KOPT-K1 (cell line): ENCODE data around the gene TFAP2A.

Experiments
- H3K27ac ChIP-seq: fragments of 200-600 bp; sonication (generic); 2 replicates; pipeline ENCODE4 v1.5.1; 2016; ENCODE audit warnings: antibody characterized with exemption, mild to moderate bottlenecking, low read depth, low read length; ENCODE audit not compliant: poor library complexity, severe bottlenecking
- H3K36me3 ChIP-seq: fragments of 200-600 bp; sonication (generic); 2 replicates; pipeline ENCODE4 v1.5.1; 2017; ENCODE audit warnings: antibody characterized with exemption, mild to moderate bottlenecking, low read length, moderate library complexity; ENCODE audit not compliant: insufficient read depth
- H3K9me3 ChIP-seq: fragments of 200-600 bp; sonication (generic); 2 replicates; pipeline ENCODE4 v1.5.1; 2017; ENCODE audit warnings: antibody characterized with exemption, low read length, mild to moderate bottlenecking; ENCODE audit not compliant: insufficient read depth, poor library complexity, severe bottlenecking

The TFAP2A gene

GRCh38 chr6:10437891-10438290 lies 23.0 kb upstream of the TFAP2A start:
- Histone ChIP-seq H3K9me3 (no peaks in the 10 kb centered on the region), H3K36me3 (no peaks in the 10 kb centered on the region), H3K27ac (no peak overlapping the region)

- H3K27ac ChIP-seq = no peak overlapping the region
- no peaks in the 10 kb centered on the region for H3K36me3 ChIP-seq
- no peaks in the 10 kb centered on the region for H3K9me3 ChIP-seq
These were observed 19.4 kb upstream of the TFAP2A start for GRCh38 chr6:10434235-10434634.

GRCh38 chr6:10433322-10433721 lies 18.4 kb upstream of the TFAP2A start:
- Histone ChIP-seq H3K36me3 (no peaks in the 10 kb centered on the region), H3K9me3 (no peaks in the 10 kb centered on the region), H3K27ac (no peak overlapping the region)

GRCh38 chr6:10431423-10432164 lies 16.7 kb upstream of the TFAP2A start:
- H3K36me3 ChIP-seq = no peaks in the 10 kb centered on the region
- H3K27ac ChIP-seq = no peak overlapping the region
- H3K9me3 ChIP-seq = no peaks in the 10 kb centered on the region

GRCh38 chr6:10429638-10430427 lies 15.0 kb upstream of the TFAP2A start:
- H3K36me3 ChIP-seq = no peaks in the 10 kb centered on the region
- H3K27ac ChIP-seq = no peak overlapping the region
- H3K9me3 ChIP-seq = no peaks in the 10 kb centered on the region

GRCh38 chr6:10426781-10427279 lies 12.0 kb upstream of the TFAP2A start:
- Histone ChIP-seq H3K36me3 (no peaks in the 10 kb centered on the region), H3K9me3 (no peaks in the 10 kb centered on the region), H3K27ac (no peak overlapping the region)

- peaks cover 2% of the 10 kb centered on the region for H3K9me3 ChIP-seq
- H3K36me3 ChIP-seq = no peaks in the 10 kb centered on the region
- H3K27ac ChIP-seq = no peak overlapping the region
These were observed 11.3 kb upstream of the TFAP2A start for GRCh38 chr6:10425975-10426780.

GRCh38 chr6:10425176-10425974 lies 10.5 kb upstream of the TFAP2A start:
- Histone ChIP-seq H3K36me3 (no peaks in the 10 kb centered on the region), H3K9me3 (peaks cover 6% of the 10 kb centered on the region), H3K27ac (no peak overlapping the region)

- Histone ChIP-seq H3K36me3 (no peaks in the 10 kb centered on the region), H3K27ac (no peak overlapping the region), H3K9me3 (peaks cover 6% of the 10 kb centered on the region)
These were observed 9.2 kb upstream of the TFAP2A start for GRCh38 chr6:10424040-10424439.

- H3K27ac ChIP-seq = no peak overlapping the region
- H3K9me3 ChIP-seq = peaks cover 6% of the 10 kb centered on the region
- no peaks in the 10 kb centered on the region for H3K36me3 ChIP-seq
These were observed 7.8 kb upstream of the TFAP2A start for GRCh38 chr6:10422737-10423034.

GRCh38 chr6:10421921-10422736 lies 7.3 kb upstream of the TFAP2A start:
- H3K9me3 ChIP-seq = peaks cover 6% of the 10 kb centered on the region
- H3K36me3 ChIP-seq = no peaks in the 10 kb centered on the region

GRCh38 chr6:10421158-10421920 lies 6.5 kb upstream of the TFAP2A start:
- H3K27ac ChIP-seq = no peak overlapping the region
- no peaks in the 10 kb centered on the region for H3K36me3 ChIP-seq
- H3K9me3 ChIP-seq = peaks cover 11% of the 10 kb centered on the region

More at GRCh38 chr6:10421921-10422736, 7.3 kb upstream of the TFAP2A start:
- no peak overlapping the region for H3K27ac ChIP-seq

- peaks cover 11% of the 10 kb centered on the region for H3K9me3 ChIP-seq
- H3K36me3 ChIP-seq = no peaks in the 10 kb centered on the region
- H3K27ac ChIP-seq = no peak overlapping the region
These were observed 5.8 kb upstream of the TFAP2A start for GRCh38 chr6:10420546-10421157.
